ENCODE data around the gene BSND.

The BSND gene

DNA sequence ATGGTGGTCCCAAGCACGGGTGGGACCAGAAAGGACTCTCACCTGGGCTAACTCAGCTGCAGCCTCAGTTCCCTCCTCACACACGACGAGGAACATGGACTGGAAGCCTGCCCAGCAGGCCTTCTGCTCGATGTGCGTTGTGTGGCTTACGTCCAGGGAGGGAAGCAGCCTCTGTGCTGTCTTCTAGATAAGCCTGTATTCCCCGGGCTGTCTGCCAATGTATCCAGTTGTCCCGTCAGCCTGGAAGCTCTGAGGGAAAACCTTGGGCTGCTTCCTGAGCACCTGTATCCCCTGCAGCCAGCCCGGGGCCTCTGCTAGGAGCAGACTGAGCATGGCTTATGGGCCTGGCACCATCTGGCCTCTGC lies 51.2 kb downstream of the BSND start:
- DNase-seq = no peak

DNA sequence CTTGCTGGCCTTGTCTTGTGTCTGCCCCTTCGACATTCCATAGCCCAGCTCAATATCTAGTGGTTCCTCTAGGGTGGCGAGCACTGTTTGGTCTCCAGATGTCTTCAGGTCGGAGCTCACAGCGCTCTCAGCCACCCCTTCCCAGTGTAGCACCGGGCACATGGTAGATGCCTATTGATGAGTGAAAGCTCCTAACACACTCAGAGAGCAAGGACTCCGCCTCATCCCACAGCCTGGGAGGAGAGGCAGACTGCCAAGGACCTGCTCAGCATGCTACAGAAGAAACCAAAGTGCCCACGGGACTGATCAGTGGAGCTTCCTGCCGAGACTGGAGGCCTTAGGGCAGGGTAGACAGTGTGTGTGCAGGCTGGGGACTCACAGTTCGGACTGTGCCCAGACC lies 51.5 kb downstream of the BSND start:
- no peak for DNase-seq

DNA sequence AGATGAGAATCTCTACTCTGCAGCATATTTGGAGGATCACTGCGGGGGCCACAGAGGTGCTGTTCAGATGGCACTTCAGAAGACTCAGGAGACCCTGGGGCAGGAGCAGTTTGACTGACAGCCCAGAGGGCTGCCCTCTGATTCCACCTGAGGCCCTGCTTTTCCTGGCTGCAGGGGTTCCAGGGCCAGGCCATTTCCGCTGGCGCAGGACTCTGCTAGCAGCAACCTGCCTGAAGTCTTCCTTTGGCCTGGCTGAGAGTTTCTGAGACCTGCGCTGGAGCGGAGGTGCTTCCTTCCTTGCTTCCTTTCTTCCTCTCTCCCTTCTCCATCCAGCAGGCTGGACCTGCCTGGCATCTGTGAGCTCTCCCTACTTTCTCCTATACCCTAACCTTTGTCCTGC lies 52.4 kb downstream of the BSND start:
- no peak for DNase-seq

DNA sequence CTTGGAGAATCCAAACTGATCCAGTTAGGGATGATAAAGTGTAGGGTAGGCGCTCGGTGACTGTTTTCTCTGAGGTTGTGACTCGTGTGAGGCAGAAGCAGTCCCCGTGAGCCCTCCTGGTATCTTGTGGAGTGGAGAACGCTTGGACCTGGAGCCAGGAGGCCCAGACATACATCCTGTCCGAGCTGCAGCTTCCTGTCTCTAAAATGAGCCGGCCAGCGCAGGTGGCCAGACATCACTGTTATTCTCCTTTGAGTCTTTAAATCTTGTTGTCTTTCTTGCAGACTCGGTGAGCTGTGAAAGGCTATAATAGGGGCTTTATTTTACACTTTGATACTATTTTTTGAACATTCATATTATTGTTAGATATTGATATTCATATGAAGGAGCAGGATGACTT lies 52.9 kb downstream of the BSND start:
- DNase-seq = no peak

DNA sequence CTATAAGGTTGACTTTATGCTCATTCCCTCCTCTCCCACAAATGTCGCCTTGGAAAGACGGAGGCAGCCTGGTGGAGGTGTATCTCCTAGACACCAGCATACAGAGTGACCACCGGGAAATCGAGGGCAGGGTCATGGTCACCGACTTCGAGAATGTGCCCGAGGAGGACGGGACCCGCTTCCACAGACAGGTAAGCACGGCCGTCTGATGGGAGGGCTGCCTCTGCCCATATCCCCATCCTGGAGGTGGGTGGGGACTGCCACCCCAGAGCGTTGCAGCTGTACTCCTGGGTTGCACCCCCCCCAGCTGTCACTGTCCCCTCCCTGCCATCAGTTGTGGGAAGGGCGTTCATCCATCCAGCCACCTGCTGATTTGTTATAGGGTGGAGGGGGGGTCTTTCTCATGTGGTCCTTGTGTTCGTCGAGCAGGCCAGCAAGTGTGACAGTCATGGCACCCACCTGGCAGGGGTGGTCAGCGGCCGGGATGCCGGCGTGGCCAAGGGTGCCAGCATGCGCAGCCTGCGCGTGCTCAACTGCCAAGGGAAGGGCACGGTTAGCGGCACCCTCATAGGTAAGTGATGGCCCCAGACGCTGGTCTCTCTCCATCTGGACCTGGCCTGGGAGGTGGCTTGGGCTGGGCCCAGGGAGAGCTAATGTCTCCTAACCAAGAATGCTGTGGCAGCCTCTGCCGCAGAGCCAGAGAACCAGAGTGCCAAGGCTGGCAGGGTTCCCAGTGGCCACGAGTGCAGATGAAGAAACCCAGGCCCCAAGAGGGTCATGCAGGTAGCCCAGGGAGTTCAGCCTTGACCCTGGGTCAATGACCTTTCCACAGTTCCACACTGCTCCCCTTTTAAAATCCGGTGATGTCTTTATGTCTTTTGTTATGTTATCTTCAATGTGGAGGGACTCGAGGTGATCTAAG lies 53.7 kb downstream of the BSND start:
- DNase-seq = no peak

DNA sequence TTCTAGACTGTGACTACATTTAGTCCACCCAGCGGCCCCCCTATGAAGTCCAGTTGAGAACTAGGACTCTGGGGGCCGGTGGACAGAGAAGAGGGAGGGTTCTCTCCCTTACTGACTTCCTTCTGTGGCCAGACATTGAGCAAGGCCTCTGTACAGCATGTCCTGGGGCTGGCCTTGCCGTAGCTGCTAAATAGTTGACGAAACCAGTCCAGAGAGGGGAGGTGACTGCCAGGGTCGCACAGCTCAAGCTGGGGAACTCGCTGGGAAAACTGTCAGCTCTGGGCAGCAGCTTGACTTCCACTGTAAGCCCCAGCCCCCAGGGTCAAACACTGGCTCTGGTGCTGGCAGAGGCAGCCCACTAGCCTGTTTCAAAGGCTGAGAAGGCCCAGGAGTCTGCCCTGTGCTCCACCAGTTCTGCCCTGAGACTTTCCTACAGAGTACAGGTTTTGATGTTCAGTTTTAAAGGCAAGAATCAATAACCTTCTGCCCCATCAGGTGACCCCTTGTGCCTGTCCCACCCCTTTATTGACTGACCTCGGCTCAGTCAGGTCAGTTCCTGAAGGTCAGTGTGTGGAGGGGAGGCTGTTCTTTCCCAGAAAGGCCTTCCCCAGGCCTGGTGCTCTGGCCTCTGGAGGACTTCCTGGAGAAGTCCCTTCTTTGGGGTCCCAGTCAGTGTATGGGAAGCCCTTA lies 54.7 kb downstream of the BSND start:
- no peak for DNase-seq

DNA sequence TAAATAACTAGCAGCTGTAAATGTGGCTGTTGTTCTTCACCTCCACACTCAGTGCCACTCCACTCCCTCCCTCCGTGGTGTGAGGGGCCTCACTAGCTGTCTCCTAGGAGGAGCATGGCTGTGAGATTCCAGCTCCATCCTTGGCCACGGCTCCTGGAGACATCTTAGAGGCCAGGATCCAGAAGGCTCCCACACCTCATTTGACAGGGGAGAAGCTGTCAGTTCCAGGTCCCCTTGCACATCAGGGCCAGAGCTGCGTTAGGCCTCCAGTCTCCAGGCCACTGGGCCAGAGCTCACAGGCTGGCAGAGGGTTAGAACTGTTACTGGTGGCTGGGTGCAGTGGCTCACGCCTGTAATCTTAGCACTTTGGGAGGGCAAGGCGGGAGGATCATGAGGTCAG lies 55.7 kb downstream of the BSND start:
- DNase-seq = no peak

DNA sequence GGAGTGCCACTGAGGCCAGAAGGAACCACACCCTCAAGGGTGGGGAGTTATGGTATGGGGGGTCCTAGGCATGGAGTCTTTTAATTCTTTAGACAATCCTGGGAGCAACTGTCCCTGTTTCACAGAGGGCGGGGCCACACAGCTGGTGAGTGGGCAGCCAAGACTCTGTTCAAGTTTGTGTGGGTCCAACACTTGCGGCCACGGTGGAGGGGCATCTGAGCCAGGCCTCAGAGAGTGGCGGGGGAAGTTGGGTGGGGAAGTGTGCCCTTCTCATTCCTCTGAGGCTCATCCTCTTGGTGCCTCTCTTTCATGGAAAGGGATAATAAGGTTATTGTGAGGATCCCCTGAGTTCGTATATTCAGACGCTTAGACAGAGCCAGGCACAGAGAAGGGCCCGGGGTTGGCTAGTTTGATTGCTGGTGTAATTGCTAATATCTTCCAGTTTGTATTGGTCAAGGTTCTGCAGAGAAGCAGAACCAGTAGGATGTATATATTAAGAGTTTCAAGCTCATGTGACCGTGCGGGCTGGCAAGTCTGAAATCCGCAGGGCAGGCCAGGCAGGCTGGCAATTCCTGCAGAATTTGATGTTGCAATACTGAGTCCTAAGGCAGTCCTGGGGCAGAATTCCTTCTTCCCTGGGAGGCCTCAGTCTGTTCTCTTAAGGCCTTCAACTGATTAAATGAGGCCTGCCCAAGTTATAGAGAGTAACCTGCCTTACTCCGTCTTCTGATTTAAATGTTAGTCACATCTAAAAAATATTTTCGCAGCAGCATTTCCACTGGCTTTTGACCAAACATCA lies 56.5 kb downstream of the BSND start:
- DNase-seq = no peak

DNA sequence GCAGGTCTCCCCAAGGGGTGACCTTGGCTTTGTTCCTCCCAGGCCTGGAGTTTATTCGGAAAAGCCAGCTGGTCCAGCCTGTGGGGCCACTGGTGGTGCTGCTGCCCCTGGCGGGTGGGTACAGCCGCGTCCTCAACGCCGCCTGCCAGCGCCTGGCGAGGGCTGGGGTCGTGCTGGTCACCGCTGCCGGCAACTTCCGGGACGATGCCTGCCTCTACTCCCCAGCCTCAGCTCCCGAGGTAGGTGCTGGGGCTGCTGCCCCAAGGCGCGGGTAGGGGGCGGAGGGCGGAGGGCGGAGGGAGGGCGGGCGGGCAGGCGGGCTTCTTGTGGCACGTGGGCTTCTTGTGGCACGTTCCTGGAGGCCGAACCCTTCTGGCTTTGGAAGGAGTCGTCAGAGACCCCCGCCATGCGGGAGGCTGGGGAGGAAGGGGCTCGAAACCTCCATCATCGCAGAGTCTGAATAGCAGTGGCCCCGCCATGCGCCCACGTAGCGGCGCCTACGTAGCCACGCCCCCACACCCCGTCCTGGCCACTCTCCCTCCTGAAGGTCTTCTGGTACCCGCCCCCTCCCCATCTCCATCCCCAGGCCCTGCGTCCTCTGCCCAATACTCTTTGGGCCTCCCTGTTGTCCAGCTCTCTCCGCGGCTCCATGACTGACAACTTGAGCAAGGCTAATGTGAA lies 57.4 kb downstream of the BSND start:
- no peak for DNase-seq

DNA sequence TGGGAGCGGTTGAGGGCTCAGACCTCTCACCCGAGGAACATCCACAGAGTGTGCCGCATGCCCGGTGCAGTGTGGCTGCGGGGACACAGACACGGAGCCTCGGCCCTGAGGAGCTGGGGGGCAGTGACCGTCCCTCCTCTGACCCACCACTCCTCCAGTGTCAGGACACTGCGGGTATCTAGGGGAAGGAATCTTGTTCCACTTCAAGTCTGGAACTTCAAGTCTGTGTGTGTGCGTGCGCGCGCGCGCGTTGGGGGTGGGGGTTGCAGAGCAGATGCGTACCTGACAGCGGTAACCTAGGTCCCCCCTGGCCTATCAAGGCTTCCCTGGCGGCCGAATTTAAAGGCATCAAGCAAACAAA lies 57.9 kb downstream of the BSND start:
- no peak for DNase-seq

DNA sequence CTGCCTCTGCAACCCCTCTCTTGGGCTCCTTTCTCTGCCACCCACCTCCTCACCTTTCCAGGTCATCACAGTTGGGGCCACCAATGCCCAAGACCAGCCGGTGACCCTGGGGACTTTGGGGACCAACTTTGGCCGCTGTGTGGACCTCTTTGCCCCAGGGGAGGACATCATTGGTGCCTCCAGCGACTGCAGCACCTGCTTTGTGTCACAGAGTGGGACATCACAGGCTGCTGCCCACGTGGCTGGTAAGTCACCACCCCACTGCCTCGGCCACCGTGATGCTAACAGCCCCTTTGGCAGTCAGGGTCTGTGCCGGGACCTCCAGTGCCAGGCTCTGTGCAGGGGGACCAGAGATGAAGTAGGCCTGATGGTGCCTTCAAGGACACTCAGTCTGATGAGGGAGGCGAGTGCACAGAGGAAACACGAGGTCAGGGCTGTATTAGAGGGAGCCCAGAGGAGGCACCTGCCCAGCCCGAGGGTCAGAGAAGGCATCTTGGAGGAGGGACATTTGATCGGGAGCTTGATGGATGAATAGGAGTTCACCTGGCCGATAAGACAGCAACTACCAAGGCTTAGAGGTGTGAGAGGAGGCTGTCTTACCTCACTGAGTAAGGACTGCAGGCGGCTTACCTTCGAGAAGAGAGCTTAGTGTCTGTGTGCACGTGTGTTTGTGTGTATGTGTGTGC lies 58.7 kb downstream of the BSND start:
- DNase-seq = no peak

DNA sequence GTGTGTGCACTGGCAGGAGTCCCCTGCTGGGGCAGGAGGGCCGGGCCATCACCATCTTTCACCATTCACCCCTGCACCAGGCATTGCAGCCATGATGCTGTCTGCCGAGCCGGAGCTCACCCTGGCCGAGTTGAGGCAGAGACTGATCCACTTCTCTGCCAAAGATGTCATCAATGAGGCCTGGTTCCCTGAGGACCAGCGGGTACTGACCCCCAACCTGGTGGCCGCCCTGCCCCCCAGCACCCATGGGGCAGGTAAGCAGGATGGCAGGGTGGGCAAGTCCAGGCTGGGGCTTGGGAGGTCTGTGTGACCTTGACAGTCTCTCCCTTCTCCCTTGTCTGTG lies 59.2 kb downstream of the BSND start:
- no peak for DNase-seq

DNA sequence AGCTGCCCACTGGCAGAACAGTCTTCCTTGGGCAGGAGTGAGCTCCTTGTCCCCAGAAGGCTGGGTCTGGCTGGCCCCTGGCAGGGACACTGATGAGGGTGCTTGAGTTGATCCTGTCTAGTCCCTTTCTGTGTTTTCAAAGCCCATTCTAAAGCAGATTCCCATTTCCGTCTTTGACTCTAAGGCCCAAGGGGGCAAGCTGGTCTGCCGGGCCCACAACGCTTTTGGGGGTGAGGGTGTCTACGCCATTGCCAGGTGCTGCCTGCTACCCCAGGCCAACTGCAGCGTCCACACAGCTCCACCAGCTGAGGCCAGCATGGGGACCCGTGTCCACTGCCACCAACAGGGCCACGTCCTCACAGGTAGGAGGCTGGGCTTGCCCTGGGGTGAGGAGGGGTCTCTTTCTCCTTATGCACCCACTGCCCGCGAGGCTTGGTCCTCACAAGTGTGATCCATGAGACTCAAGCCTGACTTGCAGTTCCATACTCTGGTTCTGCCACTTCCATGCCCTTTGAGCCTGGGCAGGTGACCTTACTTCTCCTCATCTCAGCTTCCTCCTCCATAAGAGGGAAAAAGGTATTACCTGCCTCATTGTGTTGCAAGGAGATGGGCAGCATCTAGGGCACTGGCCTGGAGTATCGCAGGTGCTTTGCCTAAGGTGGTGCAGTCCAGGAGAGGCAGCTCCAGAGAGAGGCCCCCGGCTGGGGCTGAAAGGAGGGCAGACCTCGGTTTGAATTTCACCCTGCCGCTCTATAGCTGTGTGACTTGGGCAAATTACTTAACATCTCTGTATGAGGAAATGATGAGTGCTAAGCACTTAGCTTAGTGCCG lies 60.8 kb downstream of the BSND start:
- DNase-seq = peak; percentile 9 to 13

DNA sequence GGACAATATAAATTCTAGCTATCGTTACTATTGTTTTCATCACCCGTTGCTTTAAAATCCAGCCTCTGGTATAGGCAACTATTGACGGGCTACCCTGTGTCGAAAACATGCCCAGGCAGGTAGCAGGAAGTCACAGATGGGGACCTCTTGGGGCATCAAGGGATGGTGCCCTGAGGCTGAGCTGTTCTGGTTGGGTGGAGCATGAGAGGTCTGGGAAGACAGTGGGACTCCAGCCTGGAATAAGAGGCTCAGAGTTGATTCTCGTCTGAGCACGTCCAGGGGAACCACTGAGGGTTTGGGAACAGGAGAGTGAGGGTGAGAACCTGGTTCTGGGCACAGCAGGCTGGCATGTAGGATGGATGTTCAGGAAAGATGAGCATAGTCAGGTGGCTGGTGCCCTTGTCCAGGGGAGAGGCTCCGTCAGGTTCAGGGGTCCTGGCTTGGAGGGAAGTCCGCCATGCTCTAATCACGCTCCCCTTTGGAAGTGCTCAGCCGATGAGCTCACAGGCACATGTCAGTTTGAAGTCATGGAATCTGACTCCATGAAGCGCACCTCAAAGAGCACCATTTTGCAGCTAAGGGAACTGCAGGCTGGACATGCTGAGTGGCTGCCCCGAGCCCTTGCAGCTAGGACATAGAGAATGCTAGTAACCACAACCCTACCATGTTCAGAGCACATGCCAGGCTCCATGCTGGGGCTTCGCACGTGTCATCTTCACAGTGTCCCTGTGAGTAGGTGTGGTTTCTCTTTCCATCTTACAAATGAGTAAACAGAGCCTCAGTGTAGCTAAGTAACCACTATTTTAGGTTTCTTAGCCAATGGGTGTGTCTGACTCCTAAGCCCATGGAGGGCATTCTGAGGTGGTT lies 61.6 kb downstream of the BSND start:
- DNase-seq = peak; percentile 38 to 48

DNA sequence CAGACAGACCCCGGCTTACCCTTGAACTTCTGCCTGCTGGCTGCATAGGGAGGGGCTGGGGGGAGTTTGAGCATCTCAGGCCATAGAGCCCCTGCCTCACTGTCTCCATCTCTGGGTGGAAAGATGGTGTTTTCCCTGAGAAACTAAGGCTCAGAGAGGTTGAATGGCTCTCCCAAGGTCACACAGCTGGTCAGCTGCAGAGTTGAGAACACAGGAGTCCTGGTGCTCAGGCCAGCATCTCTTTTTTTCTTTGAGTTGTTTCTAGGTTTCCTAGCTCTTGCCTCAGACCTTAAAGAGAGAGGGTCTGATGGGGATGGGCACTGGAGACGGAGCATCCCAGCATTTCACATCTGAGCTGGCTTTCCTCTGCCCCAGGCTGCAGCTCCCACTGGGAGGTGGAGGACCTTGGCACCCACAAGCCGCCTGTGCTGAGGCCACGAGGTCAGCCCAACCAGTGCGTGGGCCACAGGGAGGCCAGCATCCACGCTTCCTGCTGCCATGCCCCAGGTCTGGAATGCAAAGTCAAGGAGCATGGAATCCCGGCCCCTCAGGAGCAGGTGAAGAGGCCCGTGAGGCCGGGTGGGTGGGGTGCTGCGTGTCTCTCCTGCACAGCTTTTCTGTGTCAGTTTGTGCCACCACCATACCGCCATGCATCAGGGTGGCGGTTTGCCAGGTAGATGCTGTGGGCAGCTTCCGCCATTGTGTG lies 62.4 kb downstream of the BSND start:
- DNase-seq = no peak

Measured in activated T-cell treated with anti-CD3 and anti-CD28 coated beads, Interleukin-2, amount 50 U/mL, for 48 hours (primary cell).